CD4-positive, alpha-beta memory T cell (primary cell): ENCODE data around the gene RIN3. TPM values are rescaled to one million over a fixed set of nuclear protein-coding genes. Genes with fewer than 3 reads are reported as not detected.
A peak's percentile ranks its signal among the peaks of the same experiment; 100 is the strongest.

Experiments
- CTCF ChIA-PET: fragments of 350-600 bp; sonication (Branson Sonifier 250); formaldehyde crosslinking; loops from one replicate; lab custom pipeline; 2021; ENCODE audit warnings: inconsistent platforms; ENCODE audit not compliant: partially characterized antibody; lab: Charles Lee
- POLR2A ChIA-PET: fragments of 350-600 bp; sonication (Branson Sonifier 250); formaldehyde crosslinking; loops from one replicate; lab custom pipeline; 2021; ENCODE audit not compliant: partially characterized antibody; lab: Charles Lee
- DNase-seq, 5 donors: peaks; one replicate each; pipeline versions ENCODE4 v3.0.0 to v3.0.0-alpha.2; 2020 to 2022; ENCODE audit warnings: mixed read lengths in 1 of 5
- H3K27ac ChIP-seq: one replicate; pipeline ENCODE4 v1.7.0; 2013; ENCODE audit warnings: low read depth, low read length
- H3K27me3 ChIP-seq: 2 replicates; pipeline ENCODE4 v1.7.0; 2013; ENCODE audit warnings: mild to moderate bottlenecking, low read length, moderate library complexity; ENCODE audit not compliant: insufficient read depth
- H3K36me3 ChIP-seq: 2 replicates; pipeline ENCODE4 v1.7.0; 2013; ENCODE audit warnings: mild to moderate bottlenecking, low read length, moderate library complexity; ENCODE audit not compliant: insufficient read depth
- H3K4me1 ChIP-seq: 2 replicates; pipeline ENCODE4 v1.7.0; 2013; ENCODE audit warnings: mild to moderate bottlenecking, low read length, moderate library complexity; ENCODE audit not compliant: insufficient read depth
- H3K4me3 ChIP-seq, 2 donors: one replicate each; pipeline ENCODE4 v1.7.0; 2013; ENCODE audit warnings: low read length in 2 of 2, mild to moderate bottlenecking in 1 of 2
- H3K9me3 ChIP-seq, 2 donors: one replicate each; pipeline ENCODE4 v1.7.0; 2013; ENCODE audit warnings: low read length in 2 of 2, control low read depth in 1 of 2; ENCODE audit not compliant: control insufficient read depth in 1 of 2
- H3K27ac Mint-ChIP-seq, 7 donors: one replicate each; pipeline ENCODE4 v1.8.0; 2020 to 2021; ENCODE audit warnings: mixed read lengths in 7 of 7, mild to moderate bottlenecking in 6 of 7, inconsistent platforms in 3 of 7, moderate library complexity in 3 of 7
- H3K27me3 Mint-ChIP-seq, 2 donors: one replicate each; pipeline ENCODE4 v1.8.0; 2020 to 2021; ENCODE audit warnings: mixed read lengths in 2 of 2
- H3K36me3 Mint-ChIP-seq, 2 donors: one replicate each; pipeline ENCODE4 v1.8.0; 2020 to 2021; ENCODE audit warnings: mixed read lengths in 2 of 2, inconsistent platforms in 1 of 2, mild to moderate bottlenecking in 1 of 2
- H3K4me1 Mint-ChIP-seq, 4 donors: one replicate each; pipeline ENCODE4 v1.8.0; 2020 to 2021; ENCODE audit warnings: mixed read lengths in 4 of 4, mild to moderate bottlenecking in 1 of 4
- H3K4me3 Mint-ChIP-seq, 8 donors: one replicate each; pipeline ENCODE4 v1.8.0; 2020 to 2021; ENCODE audit warnings: mixed read lengths in 8 of 8, mild to moderate bottlenecking in 7 of 8, moderate library complexity in 6 of 8, inconsistent platforms in 3 of 8
- H3K9me3 Mint-ChIP-seq, 8 donors: one replicate each; pipeline ENCODE4 v1.8.0; 2020 to 2021; ENCODE audit warnings: mixed read lengths in 8 of 8, mild to moderate bottlenecking in 5 of 8, inconsistent platforms in 3 of 8, moderate library complexity in 1 of 8
- intact Hi-C: fragments of 100-400 bp; cut with micrococcal nuclease; formaldehyde crosslinking; loops from one replicate; pipeline ENCODE4 v1.15.1; 2023
- polyA plus RNA-seq, 2 donors: library from polyadenylated mRNA; unstranded; fragments of 300-500 nt; fragmentation: Illumina TruSeq; gene quantifications; one replicate each; pipeline ENCODE4 v1.2.3, GENCODE V29; 2021
- total RNA-seq, 2 experiments: library from RNA; stranded (reverse); gene quantifications; one replicate each; pipeline ENCODE4 v1.2.3, GENCODE V29; 2021

RIN3 gene
- total and polyA plus RNA-seq, 4 experiments from 2014 or later = 4.0 to 74.9 (median 45.9) TPM

DNA sequence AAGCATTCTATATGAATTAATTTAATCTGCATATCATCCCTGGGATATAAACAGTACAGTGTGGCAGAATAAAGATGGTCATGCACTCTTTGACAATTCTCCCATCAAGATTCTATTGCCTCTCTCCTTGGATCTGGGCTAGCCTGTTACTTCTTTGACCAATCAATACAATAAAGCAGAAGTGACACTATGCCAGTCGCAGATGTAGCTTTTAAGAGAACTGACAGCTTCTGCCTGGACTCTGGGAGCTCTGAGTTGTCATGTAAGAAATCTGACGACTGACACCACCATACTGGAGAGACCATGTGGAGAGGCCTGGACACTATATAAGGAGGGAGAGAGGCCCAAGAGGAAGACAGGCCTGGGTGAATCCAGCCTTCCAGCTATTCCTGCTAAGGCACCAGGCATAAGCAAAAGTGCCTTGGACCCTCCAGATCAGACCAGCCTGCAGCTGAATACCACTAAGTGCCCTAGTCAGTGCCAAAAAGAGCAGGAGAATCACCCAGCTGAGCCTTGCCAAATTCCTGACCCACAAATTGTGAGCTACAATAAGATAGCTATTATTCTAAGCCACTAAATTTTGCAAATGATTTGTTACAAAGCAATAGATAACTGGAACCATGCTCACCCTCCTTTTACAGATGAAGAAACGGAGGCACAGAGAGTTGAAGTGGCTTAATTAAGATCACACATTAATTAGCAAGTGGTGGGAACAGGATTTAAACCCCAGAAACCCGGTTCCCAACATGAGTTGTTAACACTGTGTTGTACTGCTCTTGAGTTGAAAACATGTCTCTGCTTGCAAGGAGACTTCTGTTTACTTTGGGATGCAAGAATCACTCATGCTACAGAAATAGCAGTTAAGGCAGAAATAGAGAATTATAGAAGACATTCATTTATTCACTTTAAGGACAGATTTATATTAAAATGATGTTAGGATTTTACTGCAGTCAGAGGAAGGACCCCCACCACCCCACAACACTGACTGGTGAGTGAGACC is 84.6 kb downstream of the RIN3 start:
- H3K27ac ChIP-seq = no peak overlapping the region
- peaks cover 5% of the 10 kb centered on the region for H3K4me1 ChIP-seq
- Mint-ChIP-seq H3K9me3 (no peaks in the 10 kb centered on the region), H3K27me3 (peaks cover 0 to 2% of the 10 kb centered on the region in 2 donors), H3K4me1 (peaks cover 3 to 10% (median 8%) of the 10 kb centered on the region in 4 donors), H3K4me3 (no peak overlapping the region), H3K27ac (no peak overlapping the region), H3K36me3 (no peaks in the 10 kb centered on the region)
- H3K36me3 ChIP-seq = no peaks in the 10 kb centered on the region
- H3K27me3 ChIP-seq = no peaks in the 10 kb centered on the region
- H3K4me3 ChIP-seq = no peak overlapping the region
- POLR2A ChIA-PET = no interaction called here
- no peak for DNase-seq
- intact Hi-C loops = no loop called here
- no peaks in the 10 kb centered on the region for H3K9me3 ChIP-seq
- CTCF ChIA-PET = interaction anchor here (1.1 to 1.9 kb wide), 3 partner anchors 12 to 88 kb away, joined by 4 to 9 read pairs (median 5); no protein-coding TSS in a partner anchor

DNA sequence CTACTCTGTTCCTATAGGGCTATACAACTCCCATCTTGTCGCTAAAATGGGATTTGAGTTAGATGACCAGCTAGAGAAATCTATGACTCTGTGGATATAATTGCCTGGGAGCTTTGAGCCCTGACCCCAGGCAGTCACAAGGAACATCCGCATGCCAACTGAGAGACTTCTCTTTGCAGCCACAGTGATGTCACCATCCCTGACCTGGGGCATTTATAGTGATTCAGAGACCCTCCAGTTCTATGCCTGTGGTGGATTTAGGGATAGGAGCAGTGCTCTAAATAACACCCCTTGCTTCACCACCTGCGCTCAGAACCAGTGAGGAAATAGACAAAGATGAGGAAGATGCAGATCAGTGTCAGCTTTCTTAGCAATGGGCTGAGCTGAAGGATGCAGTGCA is 86.2 kb downstream of the RIN3 start:
- no peaks in the 10 kb centered on the region for H3K9me3 ChIP-seq
- H3K4me3 ChIP-seq = no peak overlapping the region
- Mint-ChIP-seq H3K27ac (peak overlapping the region in 2 of 7 donors; percentile 73 to 77), H3K4me1 (peaks cover 9 to 16% (median 15%) of the 10 kb centered on the region in 4 donors), H3K36me3 (no peaks in the 10 kb centered on the region), H3K9me3 (no peaks in the 10 kb centered on the region), H3K4me3 (no peak overlapping the region), H3K27me3 (peaks cover 0 to 2% of the 10 kb centered on the region in 2 donors)
- ChIA-PET CTCF (interaction anchor here (1.2 to 1.9 kb wide), 4 partner anchors 13 to 231 kb away, joined by 3 to 9 read pairs (median 4); no protein-coding TSS in a partner anchor), POLR2A (no interaction called here)
- intact Hi-C loops = loop anchor here (10.0 kb wide), 2 partner anchors 435 to 475 kb away; partner anchors contain the start of genes CPSF2 and NDUFB1
- DNase-seq = no peak
- H3K36me3 ChIP-seq = no peaks in the 10 kb centered on the region
- H3K4me1 ChIP-seq = peaks cover 12% of the 10 kb centered on the region
- no peaks in the 10 kb centered on the region for H3K27me3 ChIP-seq
- no peak overlapping the region for H3K27ac ChIP-seq

DNA sequence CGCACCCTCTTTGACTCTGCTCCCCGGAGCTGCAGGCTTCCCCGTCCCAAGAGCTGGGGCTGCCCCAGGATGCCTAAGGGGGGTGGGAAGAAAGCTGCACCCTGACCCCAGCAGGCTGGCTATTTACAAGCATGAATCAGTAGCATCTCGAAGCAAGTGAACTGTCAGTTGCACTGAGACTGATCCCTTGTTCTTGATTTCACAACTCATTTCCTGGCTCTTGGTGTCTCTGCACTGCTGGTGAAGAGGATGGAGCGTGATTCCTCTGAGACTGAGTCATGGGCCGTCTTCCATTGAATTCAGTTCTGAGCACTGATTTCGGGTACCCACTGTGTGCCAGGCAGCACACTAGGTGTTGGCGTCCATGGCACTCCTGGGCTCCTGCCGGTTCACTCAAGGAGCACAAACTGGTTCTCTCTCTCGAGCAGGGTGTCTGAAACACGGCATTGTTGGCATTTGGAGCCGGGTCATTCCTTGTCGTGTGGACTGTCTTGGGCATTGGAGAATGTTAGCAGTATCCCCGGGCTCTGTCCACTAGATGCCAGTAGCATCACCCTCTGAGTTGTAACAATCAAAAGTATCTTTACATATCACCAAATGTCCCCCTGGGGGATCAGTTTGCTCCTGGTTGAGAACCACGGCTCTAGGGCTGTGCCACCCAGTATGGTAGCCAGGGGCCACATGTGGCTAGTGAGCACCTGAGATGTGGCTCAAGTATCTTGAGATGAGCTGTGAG is 86.9 kb downstream of the RIN3 start:
- H3K27ac ChIP-seq = no peak overlapping the region
- no peaks in the 10 kb centered on the region for H3K27me3 ChIP-seq
- CTCF ChIA-PET = interaction anchor here (1.1 to 1.9 kb wide), 6 partner anchors 13 to 232 kb away, joined by 3 to 9 read pairs (median 3); no protein-coding TSS in a partner anchor
- Mint-ChIP-seq H3K9me3 (no peaks in the 10 kb centered on the region), H3K27ac (peak overlapping the region in 3 of 7 donors; percentile 4 to 53 (median 24)), H3K4me3 (peak overlapping the region in 1 of 8 donors; percentile 35), H3K36me3 (no peaks in the 10 kb centered on the region), H3K27me3 (peaks cover 0 to 2% of the 10 kb centered on the region in 2 donors), H3K4me1 (peaks cover 9 to 16% (median 14%) of the 10 kb centered on the region in 4 donors)
- H3K36me3 ChIP-seq = no peaks in the 10 kb centered on the region
- peaks cover 12% of the 10 kb centered on the region for H3K4me1 ChIP-seq
- DNase-seq = no peak
- POLR2A ChIA-PET = interaction anchor here (0.6 kb wide), 1 partner anchor 251 kb away, joined by 4 read pairs; no protein-coding TSS in a partner anchor
- H3K4me3 ChIP-seq = no peak overlapping the region
- no peaks in the 10 kb centered on the region for H3K9me3 ChIP-seq
- intact Hi-C loops = loop anchor here (10.0 kb wide), 2 partner anchors 436 to 476 kb away; partner anchors contain the start of genes CPSF2 and NDUFB1

DNA sequence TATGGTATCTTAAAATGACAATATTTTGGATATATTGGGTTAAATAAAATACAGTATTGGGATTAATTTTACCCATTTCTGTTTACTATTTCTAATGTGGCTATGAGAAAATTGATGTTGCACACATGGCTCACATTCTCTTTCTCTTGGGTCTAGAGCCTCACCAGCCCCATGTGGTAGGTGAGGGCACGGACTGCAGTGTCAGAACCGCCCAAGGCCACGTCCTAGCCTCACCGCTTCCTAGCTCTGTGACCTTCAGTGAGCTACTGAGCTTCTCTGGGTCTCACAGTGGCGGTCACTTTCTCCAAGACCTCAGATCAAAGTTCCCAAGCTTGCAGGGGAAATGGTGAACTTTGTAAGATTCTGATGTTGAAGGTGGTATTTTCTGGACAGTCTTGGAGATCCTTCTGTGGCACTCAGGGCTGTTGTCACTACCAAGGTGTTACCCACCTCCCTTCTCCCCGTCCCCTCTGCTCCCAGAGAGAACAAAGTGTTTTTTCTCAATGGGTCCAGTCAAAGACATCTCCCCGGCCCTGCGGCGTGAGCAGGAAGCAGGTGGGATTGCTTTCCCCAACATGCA is 87.6 kb downstream of the RIN3 start:
- CTCF ChIA-PET = interaction anchor here (1.1 to 1.4 kb wide), 2 partner anchors 12 to 14 kb away, joined by 3 read pairs; no protein-coding TSS in a partner anchor
- H3K27ac Mint-ChIP-seq = peak overlapping the region in 1 of 7 donors; percentile 0
- H3K27ac ChIP-seq = no peak overlapping the region
- H3K4me1 ChIP-seq = peaks cover 12% of the 10 kb centered on the region
- H3K9me3 Mint-ChIP-seq = no peaks in the 10 kb centered on the region
- H3K36me3 ChIP-seq = no peaks in the 10 kb centered on the region
- no peaks in the 10 kb centered on the region for H3K36me3 Mint-ChIP-seq
- DNase-seq = no peak
- H3K4me3 ChIP-seq = no peak overlapping the region
- no peaks in the 10 kb centered on the region for H3K9me3 ChIP-seq
- POLR2A ChIA-PET = interaction anchor here (0.6 to 1.4 kb wide), 2 partner anchors 15 to 250 kb away, joined by 4 read pairs; no protein-coding TSS in a partner anchor
- no peaks in the 10 kb centered on the region for H3K27me3 ChIP-seq
- peaks cover 9 to 16% (median 14%) of the 10 kb centered on the region in 4 donors for H3K4me1 Mint-ChIP-seq
- no peak overlapping the region for H3K4me3 Mint-ChIP-seq
- H3K27me3 Mint-ChIP-seq = peaks cover 0 to 2% of the 10 kb centered on the region in 2 donors
- intact Hi-C loops = loop anchor here (10.0 kb wide), 2 partner anchors 436 to 476 kb away; partner anchors contain the start of genes CPSF2 and NDUFB1

DNA sequence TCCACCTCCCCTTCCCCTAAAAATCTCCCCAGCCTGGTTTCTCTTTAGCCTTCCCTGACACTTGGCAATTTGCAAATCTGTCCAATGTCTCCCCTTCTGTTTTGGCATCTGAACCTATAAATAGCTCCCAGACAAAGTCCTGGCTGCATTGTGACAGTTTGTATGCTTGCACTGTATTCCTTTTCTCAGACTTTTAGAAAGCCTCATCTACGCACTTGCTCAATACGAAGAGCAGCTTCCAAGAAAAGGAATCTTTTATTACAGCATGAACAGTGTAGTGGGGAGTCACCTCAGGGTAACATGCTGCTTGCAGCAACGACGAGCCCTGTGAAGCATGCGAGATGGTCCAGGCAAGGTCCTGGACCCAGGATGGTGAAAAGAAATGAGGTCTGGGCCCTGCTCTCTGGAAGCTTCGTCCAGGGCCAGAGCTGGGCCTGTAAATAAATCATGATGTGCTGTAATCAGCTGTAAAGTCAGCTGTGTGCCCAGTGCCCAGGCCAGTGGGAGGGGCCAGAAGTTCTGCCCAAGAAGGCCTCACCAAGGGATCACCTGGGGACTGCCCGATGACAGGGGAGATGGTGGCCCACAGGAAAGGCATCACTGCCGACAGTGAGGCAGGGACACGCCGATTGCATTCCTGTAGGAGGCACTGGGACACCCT is 88.3 kb downstream of the RIN3 start:
- intact Hi-C loops = loop anchor here (10.0 kb wide), 2 partner anchors 437 to 477 kb away; partner anchors contain the start of genes CPSF2 and NDUFB1
- Histone ChIP-seq H3K4me3 (no peak overlapping the region), H3K9me3 (no peaks in the 10 kb centered on the region), H3K4me1 (peaks cover 12% of the 10 kb centered on the region), H3K27ac (no peak overlapping the region), H3K36me3 (no peaks in the 10 kb centered on the region), H3K27me3 (no peaks in the 10 kb centered on the region)
- Mint-ChIP-seq H3K4me3 (no peak overlapping the region), H3K27me3 (peaks cover 0 to 2% of the 10 kb centered on the region in 2 donors), H3K36me3 (no peaks in the 10 kb centered on the region), H3K4me1 (peaks cover 9 to 16% (median 14%) of the 10 kb centered on the region in 4 donors), H3K9me3 (peaks cover 0 to 6% (median 0%) of the 10 kb centered on the region in 8 donors), H3K27ac (peak overlapping the region in 1 of 7 donors; percentile 0)
- ChIA-PET POLR2A (interaction anchor here (1.4 kb wide), 1 partner anchor 16 kb away, joined by 4 read pairs; no protein-coding TSS in a partner anchor), CTCF (interaction anchor here (1.1 to 3.7 kb wide), 6 partner anchors 12 to 80 kb away, joined by 3 to 28 read pairs (median 4); no protein-coding TSS in a partner anchor)
- no peak for DNase-seq
